Stimulated activated CD8-positive, alpha-beta memory T cell treated with anti-CD3 and anti-CD28 coated beads, Interleukin-2, amount 100 ng/mL, for 48 hours (primary cell): Measurements from ENCODE around the gene CERS3.

ENCODE experiments used
- DNase-seq, 2 donors: peaks; one replicate each; pipeline ENCODE4 v3.0.0-alpha.2; 2020; ENCODE audit warnings: low read depth in 2 of 2

The CERS3 gene

DNA sequence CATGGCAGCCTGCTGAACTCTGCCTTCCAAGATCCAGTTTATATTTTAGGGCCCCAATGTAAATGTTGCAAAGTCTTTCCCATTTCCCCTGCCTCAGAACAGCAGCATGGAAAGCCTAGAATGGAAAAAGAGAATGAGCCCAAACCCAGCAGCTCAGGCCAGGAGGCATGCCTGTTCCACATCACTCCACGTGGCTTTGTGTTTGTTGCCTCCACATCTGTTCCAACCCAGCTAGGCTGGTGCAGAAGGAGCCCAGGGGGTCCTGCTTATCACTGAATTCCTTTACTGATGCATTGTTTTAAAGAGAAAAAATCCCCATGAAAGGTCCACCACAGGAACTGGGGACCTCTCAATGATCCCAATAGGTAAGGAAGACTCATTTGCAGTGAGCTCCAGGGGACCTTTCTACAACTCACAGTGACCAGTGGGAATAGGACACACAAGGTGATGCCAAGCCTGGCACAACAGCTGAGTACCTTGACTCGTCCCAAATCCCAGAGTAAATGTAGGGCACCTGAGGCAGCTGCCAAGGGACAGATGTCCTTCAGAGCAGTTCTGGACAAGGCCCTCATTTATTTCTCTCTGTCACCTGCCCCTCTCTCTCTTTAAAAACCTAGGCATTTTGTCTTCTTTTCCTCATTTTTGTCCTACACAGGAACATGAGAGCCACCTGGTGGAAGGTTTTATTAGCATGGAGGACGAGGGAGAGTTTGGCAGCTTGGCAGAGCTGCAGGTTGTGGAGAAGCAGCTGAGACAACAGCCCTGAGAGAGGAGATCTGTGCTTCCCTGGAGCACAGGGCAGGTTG is 145.2 kb downstream of the CERS3 start:
- no peak for DNase-seq

DNA sequence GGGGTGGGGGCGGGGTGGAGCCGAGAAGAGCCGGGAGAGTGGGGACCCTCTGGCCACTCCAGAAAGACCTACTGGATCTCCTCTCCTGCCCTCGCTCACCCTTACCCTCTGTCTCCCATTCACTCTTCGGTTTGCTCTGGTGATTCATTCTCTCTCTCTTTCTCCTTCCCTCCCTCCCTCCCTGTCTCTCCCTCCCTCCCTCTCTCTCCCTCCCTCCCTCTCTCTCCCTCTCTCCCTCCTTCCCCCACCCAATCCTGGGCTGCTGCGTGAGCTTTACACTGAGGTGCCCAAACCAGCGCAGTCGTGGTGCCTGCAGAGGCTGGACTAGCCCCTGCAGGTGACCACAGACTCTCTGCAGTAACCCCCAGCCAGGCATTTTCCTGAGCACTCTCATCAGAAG is 154.8 kb downstream of the CERS3 start:
- no peak for DNase-seq

DNA sequence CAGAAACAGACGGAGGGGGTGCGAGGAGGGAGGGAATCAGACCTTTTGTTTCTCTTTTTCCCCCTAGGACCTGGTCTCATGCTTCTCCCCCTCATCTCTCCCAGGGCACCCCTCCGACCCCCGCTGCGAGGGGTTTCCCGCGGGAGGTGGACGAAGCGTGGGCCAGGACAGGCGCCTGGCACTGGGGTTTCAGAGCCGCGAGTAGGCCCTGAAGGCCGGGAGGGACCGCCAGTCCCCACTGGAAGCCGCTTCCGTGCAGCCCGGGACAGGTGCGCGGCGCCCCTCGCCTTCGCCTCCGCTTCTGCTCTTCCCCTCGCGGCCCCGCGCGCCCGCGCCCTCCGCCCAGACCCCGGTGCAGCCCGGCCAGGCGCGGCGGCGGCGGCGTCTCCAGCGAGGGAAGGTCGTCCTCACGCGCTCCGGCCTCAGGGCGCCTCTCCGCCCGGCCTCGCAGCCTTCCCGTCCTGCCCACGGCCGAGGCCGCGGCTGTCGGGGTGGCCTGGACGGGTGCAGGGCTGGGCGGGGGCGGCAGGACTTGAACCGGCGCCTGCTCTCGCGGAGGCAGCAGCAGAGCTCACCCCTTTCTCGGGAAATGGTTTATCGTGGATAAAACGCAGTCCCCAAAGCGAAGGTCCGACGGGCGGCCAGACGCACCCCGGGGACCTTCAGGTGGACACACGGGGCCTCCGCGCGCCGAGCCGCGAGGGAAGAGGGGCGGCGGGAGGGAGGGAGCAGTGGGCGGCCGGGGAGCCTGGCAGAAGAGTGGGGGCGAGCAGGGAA is 155.4 kb downstream of the CERS3 start:
- DNase-seq: no peak

- no peak for DNase-seq
Measured at GRCh38 chr15:100372739-100373119, 156.0 kb downstream of the CERS3 start.

DNA sequence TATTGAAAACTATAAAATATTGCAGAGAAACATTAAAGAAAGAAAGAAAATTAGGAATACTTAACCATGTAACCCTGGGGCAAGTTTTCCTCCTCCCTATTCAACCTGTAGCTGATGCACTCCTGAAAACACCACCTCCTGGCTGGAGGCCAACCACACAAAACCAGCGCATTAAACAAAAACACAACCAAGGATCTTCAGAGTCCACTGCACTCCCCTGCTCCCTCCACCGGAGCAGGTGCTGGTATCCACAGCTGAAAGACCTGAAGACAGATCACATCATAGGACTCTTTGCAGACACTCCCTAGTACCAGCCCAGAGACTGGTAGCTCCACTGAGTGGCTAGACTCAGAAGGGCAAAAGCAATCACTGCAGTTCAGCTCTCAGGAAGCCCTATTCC is 173.4 kb downstream of the CERS3 start:
- no peak for DNase-seq

DNA sequence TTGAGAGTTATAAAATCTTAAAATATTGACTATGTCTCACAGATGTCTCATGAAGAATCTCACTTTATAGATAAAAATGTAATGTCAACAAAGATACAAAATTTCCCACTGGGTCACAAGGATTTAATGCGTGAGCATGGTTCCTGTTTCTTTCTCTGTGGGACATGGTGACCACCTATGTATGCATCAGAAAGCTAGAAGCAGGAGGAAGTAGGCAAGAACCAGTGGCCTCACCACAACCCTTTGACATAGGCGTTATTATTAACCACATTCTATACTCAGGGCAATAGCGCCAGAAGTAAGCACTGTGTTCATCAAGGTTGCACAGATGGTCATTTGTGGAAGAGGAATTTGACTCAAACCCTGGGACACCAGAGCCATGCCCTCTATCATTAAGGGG is 175.3 kb downstream of the CERS3 start:
- no peak for DNase-seq

DNA sequence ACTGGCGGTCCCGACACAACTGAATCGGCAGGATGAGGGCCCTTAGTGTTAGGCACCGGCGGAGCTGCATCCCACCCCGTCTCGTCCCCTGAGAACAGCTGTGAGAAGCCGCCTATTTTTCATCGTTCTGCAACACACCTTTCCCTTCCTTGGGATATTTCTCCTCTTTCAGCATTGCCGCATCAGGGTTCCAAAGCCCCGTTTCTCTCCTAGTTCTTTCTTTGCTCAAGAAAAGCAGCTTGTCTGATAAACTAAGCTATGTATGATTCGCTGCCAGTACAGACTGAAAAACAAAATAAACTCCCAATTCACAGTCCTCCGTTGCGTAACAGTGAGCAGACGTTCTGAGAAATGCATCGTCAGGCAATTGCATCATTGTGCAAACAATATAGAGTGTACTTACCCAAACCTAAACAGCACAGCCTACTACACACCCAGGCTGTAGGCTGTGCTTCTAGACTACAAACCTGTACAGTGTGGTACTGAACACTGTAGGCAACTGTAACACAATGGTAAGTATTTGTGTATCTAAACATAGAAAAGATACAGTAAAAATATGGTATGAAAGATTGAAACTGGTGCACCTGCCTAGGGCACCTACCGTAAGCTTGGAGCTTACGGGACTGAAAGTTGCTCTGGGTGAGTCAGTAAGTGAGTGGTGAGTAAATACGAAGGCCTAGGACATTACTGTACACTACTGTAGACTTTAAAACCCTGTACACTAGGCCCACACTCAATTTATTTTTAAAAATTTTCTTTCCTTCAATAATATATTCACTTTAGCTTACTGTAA is 178.1 kb downstream of the CERS3 start:
- DNase-seq: no peak
